Kidney epithelial cell (primary cell): Measurements from ENCODE around the gene MAX. TPM values are rescaled to one million over a fixed set of nuclear protein-coding genes. Genes with fewer than 3 reads are reported as not detected.

Source experiments
- DNase-seq: peaks from one replicate; pipeline ENCODE4 v3.0.0-alpha.2; 2010; ENCODE audit warnings: low read depth
- H3K27me3 ChIP-seq: 2 replicates; pipeline ENCODE4 v1.6.0; 2011; ENCODE audit warnings: low read length; ENCODE audit not compliant: control insufficient read depth, insufficient read depth
- H3K36me3 ChIP-seq: 2 replicates; pipeline ENCODE4 v1.5.1; 2011; ENCODE audit warnings: low read length; ENCODE audit not compliant: control insufficient read depth, insufficient read depth
- H3K4me3 ChIP-seq: 2 replicates; pipeline ENCODE4 v1.5.1; 2011; ENCODE audit warnings: low read depth, mild to moderate bottlenecking, control low read depth, low read length
- CTCF ChIP-seq: IDR thresholded peaks from 2 replicates; pipeline ENCODE4 v1.5.1; 2011; ENCODE audit warnings: mild to moderate bottlenecking, moderate library complexity, low read length, control low read depth, inconsistent platforms; ENCODE audit not compliant: insufficient read depth, poor library complexity, severe bottlenecking
- total RNA-seq: library from RNA; depleted of rRNA; stranded (reverse); fragments of >200 nt; gene quantifications from 2 replicates; pipeline ENCODE4 v1.2.3, GENCODE V29; 2015

MAX gene
- total RNA-seq, 1 donor from 2014 or later = 59.5 TPM

DNA sequence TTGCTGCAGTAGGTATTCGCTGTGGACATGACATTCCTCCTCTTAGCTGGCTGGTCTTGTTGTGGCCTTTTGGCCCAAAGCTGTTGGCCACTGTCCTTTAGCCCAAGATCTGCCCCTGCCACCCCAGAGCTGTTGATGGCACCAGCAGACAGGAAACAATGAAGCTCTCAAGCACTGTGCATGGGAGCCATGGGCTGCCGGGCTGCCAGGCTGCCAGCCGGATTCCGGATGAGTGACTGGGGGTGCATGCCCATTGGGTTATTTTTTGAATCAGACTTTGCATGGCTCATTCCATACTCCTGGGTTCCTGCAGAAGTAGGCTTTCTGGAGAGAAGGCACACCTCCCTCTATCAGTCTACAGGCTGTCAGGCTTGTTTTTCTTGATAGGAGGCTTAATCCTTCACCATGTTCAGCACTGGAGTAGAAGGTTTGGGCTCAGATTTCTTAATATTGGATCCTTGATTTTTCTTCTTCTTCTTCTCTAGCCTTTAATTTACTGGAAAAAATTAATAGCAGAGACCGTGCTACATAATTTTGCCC lies 32.4 kb downstream of the MAX start:
- Histone ChIP-seq H3K4me3 (no peak overlapping the region), H3K36me3 (peaks cover 2% of the 10 kb centered on the region), H3K27me3 (no peaks in the 10 kb centered on the region)
- DNase-seq = no peak
- no peak for TF ChIP-seq CTCF

DNA sequence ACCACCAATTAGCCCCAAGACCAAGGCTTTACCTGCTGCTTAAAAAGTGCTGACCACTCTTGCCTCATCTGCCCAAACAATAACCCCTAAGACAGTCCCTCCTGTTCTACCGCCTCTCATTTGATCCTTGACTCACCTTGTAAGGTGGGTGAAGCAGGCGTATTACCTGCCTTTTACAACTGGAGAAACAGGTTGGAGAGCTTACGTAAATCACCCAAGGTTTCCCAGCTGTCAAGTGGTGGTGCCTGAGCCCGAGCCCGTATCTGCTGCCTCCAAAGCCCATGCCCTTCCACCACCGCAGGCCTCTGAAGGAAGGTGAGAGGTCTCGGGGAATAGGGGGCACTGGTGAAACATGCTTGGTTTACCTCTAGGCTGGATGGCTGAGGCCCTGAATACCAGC lies 36.6 kb downstream of the MAX start:
- no peak for TF ChIP-seq CTCF
- no peak for DNase-seq
- no peak overlapping the region for H3K4me3 ChIP-seq
- H3K36me3 ChIP-seq = peaks cover 2% of the 10 kb centered on the region
- no peaks in the 10 kb centered on the region for H3K27me3 ChIP-seq

GRCh38 chr14:65062096-65063075 lies 39.9 kb downstream of the MAX start:
- no peak overlapping the region for H3K4me3 ChIP-seq
- no peak for DNase-seq
- TF ChIP-seq CTCF = no peak
- H3K27me3 ChIP-seq = no peaks in the 10 kb centered on the region
- H3K36me3 ChIP-seq = peaks cover 2% of the 10 kb centered on the region

- no peaks in the 10 kb centered on the region for H3K27me3 ChIP-seq
- DNase-seq = no peak
- H3K36me3 ChIP-seq = no peaks in the 10 kb centered on the region
- H3K4me3 ChIP-seq = no peak overlapping the region
- no peak for TF ChIP-seq CTCF
Observed at GRCh38 chr14:65057695-65058094, 44.6 kb downstream of the MAX start.

GRCh38 chr14:65054471-65055085 lies 47.7 kb downstream of the MAX start:
- H3K36me3 ChIP-seq = no peaks in the 10 kb centered on the region
- no peak overlapping the region for H3K4me3 ChIP-seq
- DNase-seq = no peak
- H3K27me3 ChIP-seq = no peaks in the 10 kb centered on the region
- no peak for TF ChIP-seq CTCF
